IMR-90 (cell line): ENCODE measurements around the gene CYP46A1.

Experiments
- FOS ChIP-seq: fragments of 150-350 bp; IDR thresholded peaks from 2 replicates; pipeline ENCODE4 v1.6.1; 2016; ENCODE audit warnings: low read depth, low read length
- MAFK ChIP-seq: IDR thresholded peaks from 2 replicates; pipeline ENCODE4 v1.6.1; 2012; ENCODE audit warnings: low read depth, low read length, improper control_type of control experiment
- MXI1 ChIP-seq: IDR thresholded peaks from 2 replicates; pipeline ENCODE4 v1.6.1; 2012; ENCODE audit warnings: low read depth, mild to moderate bottlenecking, low read length, moderate library complexity, borderline replicate concordance
- POLR2A ChIP-seq: IDR thresholded peaks from 2 replicates; pipeline ENCODE4 v1.6.1; 2012; ENCODE audit warnings: mild to moderate bottlenecking, low read depth, low read length
- SMC3 ChIP-seq: fragments of 150-350 bp; IDR thresholded peaks from 2 replicates; pipeline ENCODE4 v1.6.1; 2016; ENCODE audit warnings: low read depth, mild to moderate bottlenecking, antibody characterized with exemption, low read length, moderate library complexity
- TF ChIP-seq, protein P1 (sequence below): conservative IDR thresholded peaks from 2 replicates; pipeline ENCODE4 v1.5.1; 2012; ENCODE audit warnings: mild to moderate bottlenecking, low read depth, low read length, improper control_type of control experiment
- TF ChIP-seq, protein P2 (sequence below): fragments of 150-350 bp; IDR thresholded peaks from 2 replicates; pipeline ENCODE4 v1.6.1; 2017; ENCODE audit warnings: mild to moderate bottlenecking, antibody characterized with exemption, low read length, low read depth

DNA sequence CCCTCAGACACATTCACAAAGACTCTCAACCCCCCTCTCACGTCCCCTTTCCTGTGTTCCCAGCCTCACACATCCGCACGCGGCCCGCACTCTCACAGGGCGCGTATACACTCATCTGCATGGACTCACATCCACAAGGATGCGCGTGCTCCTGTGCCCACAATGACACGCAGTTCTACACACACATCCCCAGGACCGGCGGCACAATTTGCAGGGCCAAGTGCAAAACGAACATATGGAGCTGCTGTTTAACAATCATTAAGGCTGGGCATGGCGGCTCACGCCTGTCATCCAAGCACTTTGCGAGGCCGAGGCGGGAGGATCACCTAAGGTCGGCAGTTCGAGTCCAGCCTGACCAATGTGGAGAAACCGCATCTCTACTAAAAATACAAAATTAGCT is 72.7 kb downstream of the CYP46A1 start:
- TF ChIP-seq POLR2A: no peak
- TF ChIP-seq, protein P1, sequence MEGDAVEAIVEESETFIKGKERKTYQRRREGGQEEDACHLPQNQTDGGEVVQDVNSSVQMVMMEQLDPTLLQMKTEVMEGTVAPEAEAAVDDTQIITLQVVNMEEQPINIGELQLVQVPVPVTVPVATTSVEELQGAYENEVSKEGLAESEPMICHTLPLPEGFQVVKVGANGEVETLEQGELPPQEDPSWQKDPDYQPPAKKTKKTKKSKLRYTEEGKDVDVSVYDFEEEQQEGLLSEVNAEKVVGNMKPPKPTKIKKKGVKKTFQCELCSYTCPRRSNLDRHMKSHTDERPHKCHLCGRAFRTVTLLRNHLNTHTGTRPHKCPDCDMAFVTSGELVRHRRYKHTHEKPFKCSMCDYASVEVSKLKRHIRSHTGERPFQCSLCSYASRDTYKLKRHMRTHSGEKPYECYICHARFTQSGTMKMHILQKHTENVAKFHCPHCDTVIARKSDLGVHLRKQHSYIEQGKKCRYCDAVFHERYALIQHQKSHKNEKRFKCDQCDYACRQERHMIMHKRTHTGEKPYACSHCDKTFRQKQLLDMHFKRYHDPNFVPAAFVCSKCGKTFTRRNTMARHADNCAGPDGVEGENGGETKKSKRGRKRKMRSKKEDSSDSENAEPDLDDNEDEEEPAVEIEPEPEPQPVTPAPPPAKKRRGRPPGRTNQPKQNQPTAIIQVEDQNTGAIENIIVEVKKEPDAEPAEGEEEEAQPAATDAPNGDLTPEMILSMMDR: no peak
- TF ChIP-seq SMC3: no peak
- TF ChIP-seq FOS: no peak
- TF ChIP-seq MAFK: no peak
- TF ChIP-seq, protein P2, sequence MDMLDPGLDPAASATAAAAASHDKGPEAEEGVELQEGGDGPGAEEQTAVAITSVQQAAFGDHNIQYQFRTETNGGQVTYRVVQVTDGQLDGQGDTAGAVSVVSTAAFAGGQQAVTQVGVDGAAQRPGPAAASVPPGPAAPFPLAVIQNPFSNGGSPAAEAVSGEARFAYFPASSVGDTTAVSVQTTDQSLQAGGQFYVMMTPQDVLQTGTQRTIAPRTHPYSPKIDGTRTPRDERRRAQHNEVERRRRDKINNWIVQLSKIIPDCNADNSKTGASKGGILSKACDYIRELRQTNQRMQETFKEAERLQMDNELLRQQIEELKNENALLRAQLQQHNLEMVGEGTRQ: no peak
- TF ChIP-seq MXI1: no peak
